ENCODE results near the gene TOMM5.

The TOMM5 gene

DNA sequence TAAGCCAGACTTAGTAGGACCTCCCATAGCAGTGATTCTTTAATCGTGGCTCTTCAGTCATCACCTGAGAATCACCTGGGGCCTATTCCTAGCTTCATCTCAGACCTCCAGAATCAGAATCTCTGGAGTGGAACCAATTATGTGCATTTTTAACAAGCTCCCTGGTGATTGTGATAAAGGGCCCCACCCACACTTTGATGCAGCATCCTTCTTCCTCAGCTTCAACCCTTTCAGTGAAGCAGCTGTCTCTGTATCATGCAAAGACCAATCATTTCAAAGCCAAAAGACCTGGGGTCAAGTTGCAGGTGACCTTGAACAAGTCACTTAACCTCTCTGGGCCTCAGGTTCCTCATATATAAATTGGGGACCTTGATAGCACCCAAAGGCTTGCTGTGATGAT lies 33.3 kb downstream of the TOMM5 start:
- H3K4me3 ChIP-seq (replicated peaks; ENCODE audit: insufficient read depth, low read length), result no peak overlapping the region
- TF ChIP-seq GABPA (IDR thresholded peaks at IDR 0.05; ENCODE audit: low read depth), result no peak
- TF ChIP-seq SPI1 (IDR thresholded peaks at IDR 0.05; ENCODE audit: borderline replicate concordance, low read depth), result no peak
- no peak for TF ChIP-seq POLR2AphosphoS5 (IDR thresholded peaks at IDR 0.05; ENCODE audit: low read depth)
- TF ChIP-seq, protein P1, sequence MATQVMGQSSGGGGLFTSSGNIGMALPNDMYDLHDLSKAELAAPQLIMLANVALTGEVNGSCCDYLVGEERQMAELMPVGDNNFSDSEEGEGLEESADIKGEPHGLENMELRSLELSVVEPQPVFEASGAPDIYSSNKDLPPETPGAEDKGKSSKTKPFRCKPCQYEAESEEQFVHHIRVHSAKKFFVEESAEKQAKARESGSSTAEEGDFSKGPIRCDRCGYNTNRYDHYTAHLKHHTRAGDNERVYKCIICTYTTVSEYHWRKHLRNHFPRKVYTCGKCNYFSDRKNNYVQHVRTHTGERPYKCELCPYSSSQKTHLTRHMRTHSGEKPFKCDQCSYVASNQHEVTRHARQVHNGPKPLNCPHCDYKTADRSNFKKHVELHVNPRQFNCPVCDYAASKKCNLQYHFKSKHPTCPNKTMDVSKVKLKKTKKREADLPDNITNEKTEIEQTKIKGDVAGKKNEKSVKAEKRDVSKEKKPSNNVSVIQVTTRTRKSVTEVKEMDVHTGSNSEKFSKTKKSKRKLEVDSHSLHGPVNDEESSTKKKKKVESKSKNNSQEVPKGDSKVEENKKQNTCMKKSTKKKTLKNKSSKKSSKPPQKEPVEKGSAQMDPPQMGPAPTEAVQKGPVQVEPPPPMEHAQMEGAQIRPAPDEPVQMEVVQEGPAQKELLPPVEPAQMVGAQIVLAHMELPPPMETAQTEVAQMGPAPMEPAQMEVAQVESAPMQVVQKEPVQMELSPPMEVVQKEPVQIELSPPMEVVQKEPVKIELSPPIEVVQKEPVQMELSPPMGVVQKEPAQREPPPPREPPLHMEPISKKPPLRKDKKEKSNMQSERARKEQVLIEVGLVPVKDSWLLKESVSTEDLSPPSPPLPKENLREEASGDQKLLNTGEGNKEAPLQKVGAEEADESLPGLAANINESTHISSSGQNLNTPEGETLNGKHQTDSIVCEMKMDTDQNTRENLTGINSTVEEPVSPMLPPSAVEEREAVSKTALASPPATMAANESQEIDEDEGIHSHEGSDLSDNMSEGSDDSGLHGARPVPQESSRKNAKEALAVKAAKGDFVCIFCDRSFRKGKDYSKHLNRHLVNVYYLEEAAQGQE (IDR thresholded peaks at IDR 0.05; ENCODE audit: insufficient replicate concordance, low read depth), result no peak
- TF ChIP-seq, protein P2, sequence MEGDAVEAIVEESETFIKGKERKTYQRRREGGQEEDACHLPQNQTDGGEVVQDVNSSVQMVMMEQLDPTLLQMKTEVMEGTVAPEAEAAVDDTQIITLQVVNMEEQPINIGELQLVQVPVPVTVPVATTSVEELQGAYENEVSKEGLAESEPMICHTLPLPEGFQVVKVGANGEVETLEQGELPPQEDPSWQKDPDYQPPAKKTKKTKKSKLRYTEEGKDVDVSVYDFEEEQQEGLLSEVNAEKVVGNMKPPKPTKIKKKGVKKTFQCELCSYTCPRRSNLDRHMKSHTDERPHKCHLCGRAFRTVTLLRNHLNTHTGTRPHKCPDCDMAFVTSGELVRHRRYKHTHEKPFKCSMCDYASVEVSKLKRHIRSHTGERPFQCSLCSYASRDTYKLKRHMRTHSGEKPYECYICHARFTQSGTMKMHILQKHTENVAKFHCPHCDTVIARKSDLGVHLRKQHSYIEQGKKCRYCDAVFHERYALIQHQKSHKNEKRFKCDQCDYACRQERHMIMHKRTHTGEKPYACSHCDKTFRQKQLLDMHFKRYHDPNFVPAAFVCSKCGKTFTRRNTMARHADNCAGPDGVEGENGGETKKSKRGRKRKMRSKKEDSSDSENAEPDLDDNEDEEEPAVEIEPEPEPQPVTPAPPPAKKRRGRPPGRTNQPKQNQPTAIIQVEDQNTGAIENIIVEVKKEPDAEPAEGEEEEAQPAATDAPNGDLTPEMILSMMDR (IDR thresholded peaks at IDR 0.05; ENCODE audit: insufficient read depth, low read length), result no peak
- no peaks in the 10 kb centered on the region for H3K27me3 ChIP-seq (ENCODE audit: insufficient read depth, poor library complexity, severe bottlenecking)
- no peak for DNase-seq (ENCODE audit: low read depth in 1 of 2, low spot score in 1 of 2)
- no peak overlapping the region for H3K27ac ChIP-seq (replicated peaks)

DNA sequence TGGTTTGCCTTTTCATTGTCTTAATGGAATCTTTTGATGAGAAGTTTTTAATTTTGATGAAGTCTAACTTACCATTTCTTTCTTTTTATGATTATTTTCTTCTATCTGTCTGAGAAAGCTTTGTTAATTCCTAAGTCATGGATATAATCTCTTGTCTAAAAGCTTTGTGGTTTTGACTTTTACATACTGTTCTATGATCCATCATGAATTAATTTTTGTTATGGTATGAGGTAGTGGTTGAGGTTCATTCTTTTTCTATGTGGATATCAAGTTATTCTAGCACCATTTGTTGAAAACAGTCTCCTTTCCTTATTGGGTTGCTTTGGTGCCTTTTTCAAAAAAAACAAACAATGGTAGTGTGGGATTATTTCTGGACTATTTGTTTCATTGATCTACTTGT lies 36.6 kb downstream of the TOMM5 start:
- H3K27ac ChIP-seq (replicated peaks), result no peak overlapping the region
- no peaks in the 10 kb centered on the region for H3K27me3 ChIP-seq (ENCODE audit: insufficient read depth, poor library complexity, severe bottlenecking)
- DNase-seq (ENCODE audit: low read depth in 1 of 2, low spot score in 1 of 2), result no peak
- TF ChIP-seq SPI1 (IDR thresholded peaks at IDR 0.05; ENCODE audit: borderline replicate concordance, low read depth), result no peak
- TF ChIP-seq POLR2AphosphoS5 (IDR thresholded peaks at IDR 0.05; ENCODE audit: low read depth), result no peak
- TF ChIP-seq GABPA (IDR thresholded peaks at IDR 0.05; ENCODE audit: low read depth), result no peak
- TF ChIP-seq, protein P1 (IDR thresholded peaks at IDR 0.05; ENCODE audit: insufficient replicate concordance, low read depth), result no peak
- TF ChIP-seq, protein P2 (IDR thresholded peaks at IDR 0.05; ENCODE audit: insufficient read depth, low read length), result no peak
- H3K4me3 ChIP-seq (replicated peaks; ENCODE audit: insufficient read depth, low read length), result no peak overlapping the region

DNA sequence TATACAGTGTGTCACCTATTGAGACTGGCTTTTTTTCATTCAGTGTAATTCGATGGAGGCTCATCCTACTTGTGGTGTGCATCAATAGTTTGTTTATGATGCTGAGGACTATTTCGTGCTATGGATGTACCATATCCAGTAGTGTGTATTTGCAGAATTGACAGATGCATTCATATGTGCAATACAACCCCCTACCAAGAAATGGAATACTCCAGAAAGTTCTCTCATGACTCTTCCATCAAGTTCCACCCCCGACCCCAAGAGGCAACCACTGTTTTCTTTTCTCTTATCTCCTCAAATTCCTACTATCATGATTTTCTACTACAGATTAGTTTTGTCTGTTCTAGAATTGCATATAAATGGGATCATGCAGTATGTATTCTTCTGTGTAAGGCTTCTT lies 38.1 kb downstream of the TOMM5 start:
- H3K4me3 ChIP-seq (replicated peaks; ENCODE audit: insufficient read depth, low read length), result no peak overlapping the region
- TF ChIP-seq, protein P1 (IDR thresholded peaks at IDR 0.05; ENCODE audit: insufficient replicate concordance, low read depth), result no peak
- TF ChIP-seq GABPA (IDR thresholded peaks at IDR 0.05; ENCODE audit: low read depth) (no peak), POLR2AphosphoS5 (IDR thresholded peaks at IDR 0.05; ENCODE audit: low read depth) (no peak)
- TF ChIP-seq, protein P2 (IDR thresholded peaks at IDR 0.05; ENCODE audit: insufficient read depth, low read length), result no peak
- no peak for DNase-seq (ENCODE audit: low read depth in 1 of 2, low spot score in 1 of 2)
- no peak overlapping the region for H3K27ac ChIP-seq (replicated peaks)
- no peaks in the 10 kb centered on the region for H3K27me3 ChIP-seq (ENCODE audit: insufficient read depth, poor library complexity, severe bottlenecking)
